Measurements from ENCODE around the gene ZSWIM7. TPM values are rescaled to one million over a fixed set of nuclear protein-coding genes. Genes with fewer than 3 reads are reported as not detected.

Gene ZSWIM7
- total and polyA plus RNA-seq, 2 of the 4 experiments (the other 2 are of a cell fraction), result 6.8 to 12.1 TPM

DNA sequence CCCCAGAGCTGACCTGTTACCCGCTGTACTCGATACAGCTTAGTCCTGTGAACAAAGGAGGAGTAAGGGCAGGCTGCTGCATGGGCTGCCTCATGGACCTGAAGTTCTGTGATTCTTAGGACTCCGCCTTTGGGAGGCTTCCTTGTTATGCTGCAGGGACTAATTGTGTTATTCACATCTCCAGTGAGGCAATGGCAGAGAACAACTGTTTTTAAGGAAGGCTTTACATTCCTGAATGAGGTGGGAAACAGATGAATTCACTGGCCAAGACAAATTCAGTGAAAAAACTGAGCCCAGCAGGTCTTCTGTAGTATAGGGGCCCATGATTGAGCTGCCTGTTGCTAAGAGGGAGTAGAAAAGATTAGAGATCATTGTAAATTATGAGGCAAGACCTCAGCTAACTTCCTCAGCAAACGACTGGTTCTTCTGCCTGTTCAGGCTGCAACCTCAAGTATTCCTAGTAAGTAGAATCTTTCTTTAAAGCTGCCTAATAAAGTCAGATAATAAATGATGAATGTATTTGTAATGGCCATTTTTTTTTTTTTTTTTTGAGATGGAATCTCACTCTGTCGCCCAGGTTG, 28.3 kb downstream of the ZSWIM7 start:
- no TSS peak for BruUV-seq (replicated peaks)
- dilution Hi-C loops (cut with HindIII; ENCODE audit: low sequenced_read_pairs, unreplicated experiment) (no loop called here), in situ Hi-C loops (cut with MboI; ENCODE audit: low sequenced_read_pairs) (loop anchor here (25.0 kb wide), 1 partner anchor 709 kb away; the partner anchor contains the start of gene PMP22), intact Hi-C loops (cut with micrococcal nuclease) (no loop called here)
- no peaks in the 10 kb centered on the region for H3K9me3 ChIP-seq (ENCODE audit: control insufficient read depth, insufficient read depth, low read length)
- TF ChIP-seq MAFK (IDR thresholded peaks at IDR 0.05; ENCODE audit: low read depth, low read length) (no peak), NFE2L2 (IDR thresholded peaks at IDR 0.05; ENCODE audit: low read depth, low read length) (no peak), CHD1 (IDR thresholded peaks at IDR 0.05; ENCODE audit: low read depth, low read length) (no peak), SMC3 (IDR thresholded peaks at IDR 0.05; ENCODE audit: low read depth, low read length) (no peak), POLR2A (IDR thresholded peaks at IDR 0.05; ENCODE audit: low read depth, low read length) (no peak), MXI1 (IDR thresholded peaks at IDR 0.05; ENCODE audit: borderline replicate concordance, low read depth, low read length) (no peak), RFX5 (IDR thresholded peaks at IDR 0.05; ENCODE audit: low read depth, low read length) (no peak), MAZ (IDR thresholded peaks at IDR 0.05; ENCODE audit: borderline replicate concordance, low read depth, low read length) (no peak), RAD21 (IDR thresholded peaks at IDR 0.05; ENCODE audit: low read length) (no peak)
- TF ChIP-seq, protein P1, sequence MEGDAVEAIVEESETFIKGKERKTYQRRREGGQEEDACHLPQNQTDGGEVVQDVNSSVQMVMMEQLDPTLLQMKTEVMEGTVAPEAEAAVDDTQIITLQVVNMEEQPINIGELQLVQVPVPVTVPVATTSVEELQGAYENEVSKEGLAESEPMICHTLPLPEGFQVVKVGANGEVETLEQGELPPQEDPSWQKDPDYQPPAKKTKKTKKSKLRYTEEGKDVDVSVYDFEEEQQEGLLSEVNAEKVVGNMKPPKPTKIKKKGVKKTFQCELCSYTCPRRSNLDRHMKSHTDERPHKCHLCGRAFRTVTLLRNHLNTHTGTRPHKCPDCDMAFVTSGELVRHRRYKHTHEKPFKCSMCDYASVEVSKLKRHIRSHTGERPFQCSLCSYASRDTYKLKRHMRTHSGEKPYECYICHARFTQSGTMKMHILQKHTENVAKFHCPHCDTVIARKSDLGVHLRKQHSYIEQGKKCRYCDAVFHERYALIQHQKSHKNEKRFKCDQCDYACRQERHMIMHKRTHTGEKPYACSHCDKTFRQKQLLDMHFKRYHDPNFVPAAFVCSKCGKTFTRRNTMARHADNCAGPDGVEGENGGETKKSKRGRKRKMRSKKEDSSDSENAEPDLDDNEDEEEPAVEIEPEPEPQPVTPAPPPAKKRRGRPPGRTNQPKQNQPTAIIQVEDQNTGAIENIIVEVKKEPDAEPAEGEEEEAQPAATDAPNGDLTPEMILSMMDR (conservative IDR thresholded peaks at IDR 0.05; ENCODE audit: low read depth, low read length), result no peak
- TF ChIP-seq, protein P2, sequence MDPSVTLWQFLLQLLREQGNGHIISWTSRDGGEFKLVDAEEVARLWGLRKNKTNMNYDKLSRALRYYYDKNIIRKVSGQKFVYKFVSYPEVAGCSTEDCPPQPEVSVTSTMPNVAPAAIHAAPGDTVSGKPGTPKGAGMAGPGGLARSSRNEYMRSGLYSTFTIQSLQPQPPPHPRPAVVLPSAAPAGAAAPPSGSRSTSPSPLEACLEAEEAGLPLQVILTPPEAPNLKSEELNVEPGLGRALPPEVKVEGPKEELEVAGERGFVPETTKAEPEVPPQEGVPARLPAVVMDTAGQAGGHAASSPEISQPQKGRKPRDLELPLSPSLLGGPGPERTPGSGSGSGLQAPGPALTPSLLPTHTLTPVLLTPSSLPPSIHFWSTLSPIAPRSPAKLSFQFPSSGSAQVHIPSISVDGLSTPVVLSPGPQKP (IDR thresholded peaks at IDR 0.05; ENCODE audit: borderline replicate concordance, low read depth, low read length), result no peak
- H3K14ac ChIP-seq (replicated peaks; ENCODE audit: low read depth, low read length), result no peak overlapping the region
- H3K4me2 ChIP-seq (ENCODE audit: low read depth, low read length), result no peak overlapping the region
- ChIA-PET POLR2A (ENCODE audit: unreplicated experiment) (no interaction called here), CTCF (interaction anchor here (0.6 to 1.1 kb wide), 2 partner anchors 21 to 27 kb away, joined by 3 read pairs; no protein-coding TSS in a partner anchor)
- H2AFZ ChIP-seq (replicated peaks; ENCODE audit: low read length, poor library complexity), result no peak overlapping the region
- H2BK120ac ChIP-seq (ENCODE audit: low read depth, low read length), result no peak overlapping the region
- H3K23ac ChIP-seq (ENCODE audit: low read depth, low read length), result no peak overlapping the region
- no peak overlapping the region for H3K9ac ChIP-seq (ENCODE audit: low read depth, low read length)
- no peak overlapping the region for H2BK5ac ChIP-seq (ENCODE audit: low read depth, low read length, poor library complexity, severe bottlenecking)
- peaks cover 25 to 42% of the 10 kb centered on the region in 2 experiments for H3K79me1 ChIP-seq (ENCODE audit: low read depth in 1 of 2, low read length in 2 of 2)
- H3K4me3 ChIP-seq (ENCODE audit: insufficient read depth, low read depth, low read length), result no peak overlapping the region
- peaks cover 12% of the 10 kb centered on the region for H3K4me1 ChIP-seq (ENCODE audit: control insufficient read depth, insufficient read depth, low read length)
- H3K56ac ChIP-seq (ENCODE audit: extremely low read depth, insufficient read depth, low read length), result no peak overlapping the region
- no peak for DNase-seq
- H4K91ac ChIP-seq (ENCODE audit: insufficient read depth, low read depth, low read length), result no peak overlapping the region
- no peak overlapping the region for H3K18ac ChIP-seq (ENCODE audit: low read depth, low read length)
- no peaks in the 10 kb centered on the region for H4K20me1 ChIP-seq (ENCODE audit: insufficient read depth, low read length)
- no peaks in the 10 kb centered on the region for H3K27me3 ChIP-seq (ENCODE audit: control insufficient read depth, insufficient read depth, low read length)
- H4K5ac ChIP-seq (ENCODE audit: low read depth, low read length), result no peak overlapping the region
- H2BK15ac ChIP-seq (ENCODE audit: low read depth, low read length), result no peak overlapping the region
- no peak for ATAC-seq (ENCODE audit: low read depth)
- H2AK5ac ChIP-seq (ENCODE audit: low read depth, low read length), result no peak overlapping the region
- H2BK20ac ChIP-seq (ENCODE audit: low read depth, low read length), result no peak overlapping the region
- H3K36me3 ChIP-seq (ENCODE audit: control insufficient read depth, insufficient read depth, low read length), result peaks cover 5% of the 10 kb centered on the region
- 100% methylated on average over 1 of the region's 5 CpGs; no CpG with 5 or more reads in 1 of the 2 experiments for WGBS, 2 experiments (ENCODE audit: extremely low coverage in 2 of 2, insufficient read length in 1 of 2)
- H3K9me1 ChIP-seq (ENCODE audit: insufficient read depth, low read length), result peaks cover 33% of the 10 kb centered on the region
- H4K8ac ChIP-seq (ENCODE audit: low read depth in 2 of 2, low read length in 2 of 2), result no peak overlapping the region
- no peak overlapping the region for H2AK9ac ChIP-seq (replicated peaks; ENCODE audit: low read depth, low read length, poor library complexity)
- no peak overlapping the region for H3K27ac ChIP-seq (ENCODE audit: insufficient read depth, low read length)
- H3K4ac ChIP-seq (ENCODE audit: low read depth, low read length), result no peak overlapping the region

Data from IMR-90 (cell line).